NOMO-1 (cell line): ENCODE data around the gene WWOX.

Experiments
- DNase-seq, 2 experiments: peaks; one replicate each; lab custom pipeline; 2025; ENCODE audit not compliant: unreplicated experiment in 2 of 2; lab: John Stamatoyannopoulos, UW

Gene WWOX

DNA sequence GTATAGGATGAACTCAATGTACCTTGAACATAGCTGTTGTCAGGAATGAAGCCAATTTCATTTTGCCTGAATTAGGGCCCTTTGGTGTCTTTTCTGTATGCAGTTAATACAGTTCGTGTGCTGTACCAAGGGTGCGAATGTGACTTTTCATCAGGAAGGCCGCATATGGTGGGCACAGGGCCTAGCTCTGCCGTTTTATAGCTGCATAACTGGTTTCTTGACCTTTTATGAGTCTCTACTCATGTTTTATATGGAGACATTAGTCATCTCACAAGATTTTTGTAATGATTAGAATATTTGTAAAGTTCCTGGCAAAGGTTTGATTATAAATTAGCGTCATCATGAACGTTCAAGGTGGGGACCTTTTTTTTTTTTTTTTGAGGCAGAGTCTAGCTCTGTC, 989.5 kb downstream of the WWOX start:
- DNase-seq, result no peak

DNA sequence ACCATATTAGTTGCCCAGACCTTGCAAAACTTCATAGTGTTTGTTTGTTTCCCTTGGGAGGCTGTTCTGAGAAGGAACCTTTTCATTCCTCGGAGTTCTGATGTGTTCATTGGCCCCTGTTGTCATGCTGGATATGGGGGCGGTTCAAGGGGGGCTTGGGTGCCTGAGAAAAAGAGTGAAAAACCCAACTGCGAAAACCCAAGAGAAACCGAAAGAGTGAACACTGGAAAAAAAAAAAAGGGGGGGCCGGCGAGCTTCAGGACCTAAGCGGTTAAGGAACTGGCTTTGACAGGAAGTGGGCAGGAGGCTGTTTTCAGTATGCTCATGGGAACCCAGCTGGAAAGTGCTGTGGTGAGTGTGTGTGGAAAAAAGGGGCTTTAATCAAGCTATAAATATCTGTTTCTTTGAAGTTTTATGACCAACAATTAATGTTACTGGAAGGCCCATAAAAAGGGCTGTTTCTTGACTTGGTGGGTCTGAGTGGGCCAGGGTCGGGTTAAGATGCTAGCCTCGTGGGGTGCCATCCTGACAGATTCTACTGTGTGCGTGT, 990.4 kb downstream of the WWOX start:
- peak; percentile 90 to 91 for DNase-seq

DNA sequence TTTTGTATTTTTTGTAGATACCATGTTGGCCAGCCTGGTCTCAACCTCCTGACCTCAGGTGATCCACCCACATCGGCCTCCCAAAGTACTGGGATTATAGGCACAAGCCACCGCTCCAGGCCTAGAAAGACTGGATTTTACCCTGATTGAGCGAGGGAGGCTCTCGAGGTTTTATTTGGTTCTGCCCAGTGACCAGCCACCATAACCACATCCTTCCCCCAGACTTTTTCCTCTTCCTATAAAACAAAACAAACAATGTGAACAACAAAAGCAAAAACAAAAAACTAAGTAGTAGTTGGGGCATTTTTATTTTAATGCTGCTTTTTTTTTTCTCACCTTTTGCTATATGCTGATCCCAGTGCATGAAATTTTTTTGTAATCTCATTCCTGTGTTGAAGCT, 991.5 kb downstream of the WWOX start:
- no peak for DNase-seq

DNA sequence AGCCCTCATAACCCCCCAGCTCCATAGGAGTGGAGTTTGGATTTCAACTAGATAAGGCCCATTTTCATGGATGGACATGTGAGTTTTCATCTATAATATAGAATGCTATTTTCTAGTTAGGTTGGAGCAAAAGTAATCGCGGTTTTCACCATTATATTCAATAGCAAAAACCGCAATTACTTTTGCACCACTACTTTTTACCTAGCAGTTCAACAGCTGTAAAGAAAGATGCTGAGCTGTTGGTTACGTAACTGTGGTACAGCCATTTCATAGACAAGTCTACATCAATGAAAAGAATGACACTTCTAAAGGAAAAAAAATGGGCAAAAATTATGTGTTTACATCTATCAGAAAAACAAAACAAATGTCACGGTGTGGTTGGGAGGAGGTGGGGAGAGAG, 993.4 kb downstream of the WWOX start:
- DNase-seq, result peak in 1 of 2 experiments; percentile 23

DNA sequence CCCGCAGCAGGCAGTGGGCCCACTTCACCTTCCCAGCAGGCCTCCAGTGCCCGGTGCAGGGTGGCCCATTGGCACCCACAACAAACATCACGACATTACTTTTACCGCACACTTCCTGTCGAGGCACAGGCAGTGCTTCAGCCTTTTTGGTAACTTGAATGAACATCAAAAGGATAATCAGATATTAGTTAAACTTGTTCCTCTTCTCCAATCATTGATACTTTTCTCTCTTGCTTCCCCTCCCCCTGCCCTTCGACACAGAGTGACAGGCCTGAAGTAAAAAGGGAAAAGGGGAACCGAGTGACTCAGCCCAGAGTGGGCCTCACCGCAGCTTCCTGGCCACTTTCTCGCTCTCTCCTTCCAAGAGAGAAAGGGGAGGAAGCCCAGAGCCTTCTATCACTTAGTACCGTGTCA, 994.1 kb downstream of the WWOX start:
- DNase-seq, result peak; percentile 90 to 92

DNA sequence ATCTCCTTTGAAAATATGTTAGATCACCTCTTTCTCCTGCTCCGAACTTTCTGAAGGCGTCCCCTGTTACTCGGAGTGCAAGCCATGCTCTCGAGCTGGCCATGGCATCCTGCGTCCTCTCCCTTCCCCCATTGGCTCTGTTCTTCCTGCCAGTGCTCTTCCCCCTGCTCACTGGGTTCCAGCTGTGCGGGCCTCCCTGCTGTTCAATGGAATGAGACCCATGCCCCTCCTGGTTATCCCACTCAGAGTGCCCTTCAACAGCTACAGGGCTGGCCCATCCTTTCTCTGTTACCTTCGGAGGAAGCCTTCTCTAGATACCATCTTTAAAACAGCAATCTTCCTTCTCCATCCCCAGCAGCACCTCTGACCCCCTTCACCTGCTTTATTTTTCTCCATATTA, 996.8 kb downstream of the WWOX start:
- DNase-seq, result no peak

DNA sequence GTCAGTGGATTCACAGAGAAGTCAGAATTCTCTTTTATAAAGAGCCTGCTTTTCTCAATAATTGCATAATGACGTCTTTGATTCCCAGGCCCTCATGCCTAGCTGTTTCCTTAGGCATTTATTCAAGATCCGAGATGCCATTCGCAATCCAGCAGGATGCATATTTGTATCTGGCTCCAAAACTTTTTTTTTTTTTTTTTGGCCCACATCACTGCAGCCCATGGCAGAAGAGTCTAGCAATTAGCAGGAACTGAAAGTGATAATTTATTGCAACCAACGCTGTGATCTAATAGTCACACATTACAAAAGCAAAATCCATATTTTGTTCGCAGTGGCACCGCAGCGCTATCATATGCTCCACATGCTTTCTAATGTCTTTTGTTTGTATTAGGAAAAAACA, 997.7 kb downstream of the WWOX start:
- peak; percentile 32 to 72 for DNase-seq

DNA sequence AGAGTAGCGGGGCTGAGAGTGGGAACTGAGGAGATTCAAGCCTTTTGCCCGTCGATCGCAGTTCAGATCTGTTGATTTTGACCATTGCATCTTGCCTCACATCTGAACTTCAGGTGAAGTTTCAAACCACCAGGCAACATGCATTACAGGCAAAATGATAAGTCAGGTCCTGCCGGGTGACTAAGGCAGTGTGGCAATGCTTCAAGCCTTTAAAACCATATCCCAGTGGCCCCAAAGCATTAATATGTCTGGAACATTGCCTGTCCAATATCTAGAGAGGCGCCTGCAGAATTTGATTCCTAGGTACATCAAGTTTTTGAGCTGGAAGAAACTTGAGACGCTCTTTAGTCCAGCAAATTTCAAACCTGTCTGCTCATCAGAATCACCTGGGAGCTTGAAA, 998.3 kb downstream of the WWOX start:
- peak in 1 of 2 experiments; percentile 2 for DNase-seq

DNA sequence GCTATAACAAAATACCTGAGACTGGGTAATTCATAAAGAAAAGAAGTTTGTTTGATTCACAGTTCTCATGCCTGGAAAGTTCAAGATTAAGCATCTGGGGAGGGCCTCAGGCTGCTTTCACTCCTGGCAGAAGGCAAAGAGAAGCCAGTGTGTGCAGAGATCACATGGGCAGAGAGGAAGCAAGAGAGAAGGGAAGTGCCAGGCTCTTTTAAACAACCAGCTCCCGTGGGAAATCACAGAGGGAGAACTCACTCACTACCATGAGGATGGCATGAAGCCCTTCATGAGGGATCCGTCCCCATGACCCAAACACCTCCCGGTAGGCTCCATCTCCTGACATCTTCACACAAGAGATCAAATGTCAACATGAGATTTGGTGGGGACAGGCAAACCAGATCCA, 999.5 kb downstream of the WWOX start:
- peak in 1 of 2 experiments; percentile 7 for DNase-seq

DNA sequence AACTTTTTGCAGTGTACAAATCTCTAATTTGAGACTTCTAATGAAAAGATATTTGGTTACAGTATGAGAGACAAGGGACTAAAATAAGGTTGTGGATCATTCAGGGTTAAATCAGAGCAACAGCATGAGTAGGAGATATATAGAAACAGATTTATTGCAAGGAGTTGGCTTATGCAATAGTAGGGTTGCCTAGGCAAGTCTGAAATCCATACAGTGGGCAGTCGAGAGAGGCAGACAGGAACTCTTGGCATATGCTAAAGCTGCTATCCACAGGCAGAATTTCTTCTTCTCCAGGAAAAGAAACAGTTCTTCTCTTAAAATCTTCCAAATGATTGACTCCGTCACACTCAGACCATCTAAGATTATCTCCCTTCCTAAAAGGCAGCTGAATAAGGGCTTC, 1000.3 kb downstream of the WWOX start:
- peak; percentile 65 to 77 for DNase-seq

DNA sequence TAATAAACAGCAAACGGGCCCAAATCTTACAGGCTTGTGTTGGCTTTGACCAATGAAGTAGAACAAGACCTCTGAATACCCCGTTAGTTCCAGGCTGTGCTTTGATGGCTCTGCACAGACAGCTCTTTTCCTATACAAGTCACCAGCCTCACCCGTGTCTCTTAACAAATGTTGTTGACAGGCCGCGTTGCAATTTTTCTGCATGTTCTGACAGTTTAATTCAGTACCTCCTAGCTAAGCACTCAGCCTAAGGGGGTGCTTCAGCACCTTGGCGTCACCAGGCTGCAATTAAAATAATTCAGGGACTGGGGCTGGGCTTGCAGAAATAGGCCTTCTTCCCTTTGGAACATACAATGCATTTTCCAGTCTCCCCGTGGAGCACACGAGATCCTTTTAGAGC, 1001.0 kb downstream of the WWOX start:
- no peak for DNase-seq

DNA sequence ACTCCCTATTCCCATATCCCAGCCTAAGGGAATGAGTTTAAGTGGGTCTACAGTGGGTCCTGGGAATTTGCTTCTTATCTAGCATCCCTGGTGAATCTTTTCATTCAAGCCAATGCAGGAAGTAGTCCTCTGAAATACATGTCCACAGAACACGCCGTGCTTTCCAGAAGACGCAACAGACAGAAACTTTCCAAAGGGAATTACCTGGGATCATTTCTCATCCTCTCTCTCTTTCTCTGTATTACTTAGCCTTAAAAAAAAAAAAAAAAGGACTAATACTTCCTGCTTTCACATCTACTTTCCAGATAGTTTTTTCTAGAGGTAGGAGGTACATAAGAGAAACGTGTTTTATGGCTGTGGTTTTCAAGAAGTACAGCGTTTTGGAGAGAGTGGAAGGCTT, 1002.0 kb downstream of the WWOX start:
- DNase-seq, result peak in 1 of 2 experiments; percentile 60

DNA sequence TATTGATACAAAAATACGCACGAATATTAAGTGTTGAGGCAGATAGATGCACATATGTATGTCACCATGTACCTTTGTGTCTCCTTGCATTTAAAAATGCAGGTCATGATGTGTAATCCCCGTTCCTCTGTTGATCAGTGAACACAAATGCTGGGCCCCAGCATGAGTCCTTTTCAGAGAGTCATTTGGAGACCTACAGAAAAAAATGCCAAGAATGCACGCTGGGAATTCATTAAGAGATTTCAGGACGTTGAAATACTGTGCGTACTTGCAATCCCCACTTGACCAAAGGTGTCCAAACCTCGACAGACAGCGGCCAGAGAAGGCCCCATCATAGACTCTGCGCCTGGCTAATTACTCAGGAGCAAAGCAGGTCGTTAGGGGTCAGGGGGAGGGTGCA, 1005.1 kb downstream of the WWOX start:
- DNase-seq, result no peak

DNA sequence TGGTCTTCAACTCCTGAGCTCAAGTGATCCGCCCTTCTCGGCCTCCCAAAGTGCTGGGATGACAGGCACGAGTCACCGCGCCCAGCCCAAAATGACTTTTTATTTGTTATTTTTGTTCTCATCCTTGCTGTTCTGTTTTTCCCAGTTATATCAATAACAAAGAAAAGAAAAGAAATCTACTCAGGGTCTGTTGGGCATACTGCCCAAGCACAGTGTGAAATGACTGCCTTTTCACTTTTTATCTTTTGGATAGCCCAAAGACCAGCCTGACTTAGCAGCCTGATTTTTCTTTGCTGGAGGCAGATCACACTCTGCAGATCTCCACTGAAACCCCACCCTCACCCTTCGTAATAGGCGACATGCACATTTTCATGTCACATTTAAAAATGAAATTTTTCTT, 1007.8 kb downstream of the WWOX start:
- no peak for DNase-seq

DNA sequence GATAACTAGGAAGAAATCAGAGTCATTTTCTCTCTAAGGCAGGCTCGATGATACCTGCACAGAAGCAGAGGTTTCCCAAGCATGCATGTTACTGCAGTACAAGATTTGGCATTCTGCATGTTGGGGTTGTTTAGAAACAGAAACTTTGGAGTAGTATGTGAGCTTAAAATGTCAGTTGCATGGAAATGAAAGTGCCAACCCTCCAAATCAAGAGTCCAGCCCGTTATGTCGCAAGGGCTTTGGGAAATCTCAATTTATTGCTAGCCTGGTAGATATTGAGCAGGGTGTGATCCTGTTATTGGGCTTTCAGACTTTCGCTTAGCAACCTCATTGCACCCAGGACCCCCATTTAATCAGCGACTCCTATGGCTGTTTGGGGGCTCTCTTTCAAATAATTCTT, 1010.3 kb downstream of the WWOX start:
- no peak for DNase-seq

DNA sequence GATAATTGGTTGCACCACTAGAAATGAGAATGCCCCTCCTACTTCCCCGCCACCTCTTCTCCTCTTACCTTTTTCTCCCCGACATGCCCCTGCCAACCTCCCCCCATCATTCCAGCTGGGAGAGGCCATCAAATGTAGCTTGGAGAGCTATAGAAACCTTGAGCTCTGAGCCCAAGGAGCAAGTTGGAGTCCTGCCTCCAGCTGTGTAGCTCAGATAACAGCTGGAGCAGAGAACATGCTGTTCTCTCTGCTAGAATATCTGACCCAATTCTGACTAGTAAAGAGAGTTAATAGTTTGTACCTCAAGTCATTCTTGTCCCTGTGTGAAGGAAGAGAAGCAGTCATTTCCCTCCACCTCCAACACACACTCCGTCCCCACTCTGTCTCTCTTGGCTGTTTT, 1010.8 kb downstream of the WWOX start:
- DNase-seq, result no peak

DNA sequence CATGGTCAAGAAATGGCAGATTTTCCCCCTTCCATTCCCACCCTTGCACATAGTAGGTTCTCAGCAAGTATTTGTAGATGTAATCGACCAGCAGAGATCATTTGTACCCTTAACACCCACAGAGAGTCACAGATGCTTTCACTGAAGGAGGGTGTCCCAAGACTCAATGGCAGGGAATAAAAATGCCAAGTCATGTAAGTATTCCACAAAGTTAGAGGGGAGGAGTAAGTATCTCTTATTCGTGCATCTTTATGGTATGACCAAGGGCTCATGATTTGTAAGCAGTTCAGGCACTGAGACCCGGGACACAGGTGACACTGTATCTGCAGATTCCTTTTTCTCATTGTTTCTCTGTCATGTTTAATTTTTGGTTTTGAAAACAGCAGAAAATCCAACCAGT, 1011.5 kb downstream of the WWOX start:
- no peak for DNase-seq

DNA sequence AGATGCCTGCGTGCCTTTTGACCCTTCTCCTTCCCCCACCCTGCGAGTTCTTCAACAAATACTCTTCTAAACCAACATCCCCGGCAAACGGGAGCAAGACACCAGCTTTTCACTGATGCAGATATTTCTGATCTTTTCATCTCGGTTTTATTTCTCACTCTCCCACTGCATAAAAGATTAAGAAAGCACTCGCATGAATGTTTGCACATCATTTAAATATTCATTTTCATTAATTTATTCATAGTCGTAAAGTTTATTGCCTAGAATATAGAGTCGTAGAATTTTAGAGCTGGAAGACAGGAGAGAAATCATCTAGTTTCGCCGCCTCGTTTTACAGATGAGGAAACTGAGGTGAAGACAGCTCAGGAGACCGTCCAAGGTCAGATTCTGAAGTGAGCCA, 1013.0 kb downstream of the WWOX start:
- no peak for DNase-seq

DNA sequence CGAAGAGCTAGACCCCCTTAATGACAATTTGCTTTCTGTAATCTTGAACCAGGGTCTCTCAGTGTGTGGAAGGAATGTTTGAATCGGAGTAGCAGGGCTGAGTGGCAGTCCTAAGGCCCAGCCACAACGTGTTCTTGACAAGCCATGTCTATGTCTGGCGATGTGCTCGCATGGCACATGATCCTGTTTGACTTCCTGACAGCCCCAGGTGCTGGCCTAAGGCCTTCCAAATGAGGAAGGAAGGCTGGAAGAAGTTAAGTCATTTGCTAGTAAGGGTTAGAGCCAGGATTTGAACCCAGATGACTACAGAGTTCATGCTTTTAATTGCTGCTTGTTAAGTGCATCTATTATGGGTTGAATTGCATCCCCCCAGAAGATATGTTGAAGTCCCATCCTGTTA, 1014.4 kb downstream of the WWOX start:
- DNase-seq, result no peak

DNA sequence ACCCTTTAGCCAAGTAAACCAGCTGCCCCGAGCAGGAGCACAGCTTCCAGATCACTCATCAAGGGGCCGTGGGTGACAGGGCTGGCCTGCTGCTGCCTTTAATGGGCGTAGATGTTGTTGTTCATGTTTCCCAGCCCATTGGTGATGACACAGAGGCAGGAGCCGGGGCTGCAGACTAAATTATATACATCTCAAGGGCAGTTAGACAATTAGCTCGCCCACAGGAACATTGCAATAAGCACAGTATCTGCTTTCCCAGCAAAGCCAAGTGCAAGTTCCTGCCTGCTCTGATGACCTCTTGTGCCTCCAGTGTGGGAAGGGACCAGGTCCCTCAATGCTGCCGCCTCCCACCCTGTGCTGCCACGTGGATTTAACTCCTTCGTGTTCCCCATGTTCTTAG, 1015.3 kb downstream of the WWOX start:
- no peak for DNase-seq

DNA sequence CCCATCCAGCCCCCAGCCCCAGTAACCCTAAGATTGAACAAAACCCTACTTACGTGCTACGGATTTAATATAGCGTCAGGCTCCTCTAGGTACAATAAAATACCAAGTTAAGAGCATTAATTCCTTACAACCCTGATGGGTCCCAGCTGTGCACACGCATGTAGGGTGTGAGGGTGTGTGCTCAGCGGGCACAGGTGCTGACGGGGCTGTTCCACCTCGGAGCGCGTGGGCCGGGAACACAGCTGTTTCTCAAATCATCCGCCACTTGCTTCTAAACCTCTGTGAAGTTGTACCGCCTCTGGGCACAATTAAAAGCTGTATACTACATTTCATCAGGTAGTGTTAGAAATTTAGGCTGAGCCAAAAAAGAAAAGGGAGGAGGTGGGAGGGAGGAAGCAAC, 1022.5 kb downstream of the WWOX start:
- DNase-seq, result no peak

DNA sequence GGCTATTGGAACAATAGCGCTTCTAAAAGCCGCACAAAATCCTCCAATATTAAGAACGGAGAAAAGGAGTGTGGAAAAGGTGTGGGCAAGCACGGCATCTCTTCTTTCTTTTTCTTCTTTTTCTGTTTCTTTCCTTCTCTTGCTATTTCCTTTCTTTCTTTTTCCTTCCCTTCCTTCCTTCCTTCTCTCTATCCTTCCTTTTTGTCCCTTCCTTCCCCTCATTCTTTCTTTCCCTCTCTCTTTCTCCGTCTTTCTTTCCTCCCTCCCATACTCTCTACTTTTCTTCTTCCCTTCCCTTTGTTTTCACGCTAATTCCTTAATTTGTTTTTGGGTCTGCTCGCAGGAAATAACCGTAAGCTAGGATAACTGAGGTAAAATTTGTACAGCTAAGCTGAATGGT, 1022.9 kb downstream of the WWOX start:
- no peak for DNase-seq

DNA sequence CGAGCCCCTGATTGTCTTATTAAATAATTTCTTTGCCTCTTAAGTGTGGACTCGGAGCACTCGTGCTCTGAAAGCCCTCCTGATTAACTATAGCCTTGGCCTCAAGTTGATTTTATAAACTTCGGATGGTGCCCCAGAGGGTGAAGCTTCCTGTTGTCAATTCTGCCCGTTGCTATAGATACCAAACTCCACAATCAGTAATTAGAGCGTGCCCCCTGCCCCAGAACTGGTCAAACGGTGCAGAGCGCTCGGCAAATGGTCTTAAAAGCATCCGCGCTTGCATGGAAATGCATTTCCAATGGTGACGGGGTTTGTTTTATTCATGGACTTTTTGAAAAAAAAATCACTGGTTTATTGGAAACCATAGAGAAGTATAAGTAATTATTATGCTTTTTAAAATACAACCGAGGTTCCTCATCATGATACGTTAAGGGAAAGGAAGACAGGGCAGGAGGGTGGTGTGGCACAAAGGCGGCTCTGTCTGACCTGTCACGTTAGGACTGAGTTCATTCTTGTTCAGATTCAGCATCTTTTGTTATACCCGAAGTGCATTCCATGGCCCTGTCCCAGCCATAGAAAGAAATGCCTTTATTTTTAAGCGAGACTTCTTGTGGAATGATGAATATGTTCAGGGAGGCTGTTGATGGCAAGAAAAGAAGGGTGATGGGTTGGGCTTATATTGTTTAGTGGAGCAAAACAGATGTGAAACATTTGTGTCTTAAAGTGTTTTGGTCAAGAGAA, 1024.7 kb downstream of the WWOX start:
- no peak for DNase-seq
